ENCODE results near the gene SPANXN5.
"Not testable (repeated sequence)": the region's sequence is repeated elsewhere in the genome, so short reads cannot be mapped to it uniquely, and the experiment has no call there.

SPANXN5 gene, protein sequence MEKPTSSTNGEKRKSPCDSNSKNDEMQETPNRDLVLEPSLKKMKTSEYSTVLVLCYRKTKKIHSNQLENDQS

DNA sequence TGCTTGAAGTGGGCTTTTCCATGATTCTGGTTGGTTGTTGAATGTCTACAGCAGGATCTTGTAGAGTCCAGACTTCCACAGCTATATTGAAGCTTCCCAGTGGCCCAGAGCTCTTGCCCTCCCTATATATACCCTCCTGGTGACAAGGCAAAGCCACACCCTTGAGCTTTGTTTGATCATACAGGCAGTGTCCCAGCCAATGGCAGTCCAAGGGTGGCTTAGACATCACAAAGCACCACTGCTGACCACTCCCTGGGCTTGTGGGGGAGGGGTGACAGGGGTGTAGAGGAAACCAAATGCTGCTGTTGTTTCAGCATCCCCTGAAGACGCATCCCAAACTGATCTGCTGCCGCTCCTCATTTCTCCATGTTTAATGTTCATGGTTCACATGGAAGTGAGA lies at the start of gene SPANXN5:
Gene SPANXN5 (minus strand): TSS at position 101 of the 400 bp plus-strand sequence. CDS start 79 bp downstream, at position 22.
- not testable (repeated sequence) for DNase-seq

DNA sequence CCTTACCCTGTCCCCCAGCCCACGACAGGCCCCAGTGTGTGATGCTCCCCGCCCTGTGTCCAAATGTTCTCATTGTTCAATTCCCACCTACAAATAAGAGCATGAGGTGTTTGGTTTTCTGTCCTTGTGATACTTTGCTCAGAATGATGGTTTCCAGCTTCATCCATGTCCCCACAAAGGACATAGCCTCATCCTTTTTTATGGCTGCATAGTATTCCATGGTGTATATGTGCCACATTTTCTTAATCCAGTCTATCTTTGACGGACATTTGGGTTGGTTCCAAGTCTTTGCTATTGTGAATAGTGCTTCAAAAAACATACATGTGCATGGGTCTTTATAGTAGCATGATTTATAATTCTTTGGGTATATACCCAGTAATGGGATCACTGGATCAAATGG lies 46.4 kb upstream of the SPANXN5 start:
- not testable (repeated sequence) for DNase-seq

DNA sequence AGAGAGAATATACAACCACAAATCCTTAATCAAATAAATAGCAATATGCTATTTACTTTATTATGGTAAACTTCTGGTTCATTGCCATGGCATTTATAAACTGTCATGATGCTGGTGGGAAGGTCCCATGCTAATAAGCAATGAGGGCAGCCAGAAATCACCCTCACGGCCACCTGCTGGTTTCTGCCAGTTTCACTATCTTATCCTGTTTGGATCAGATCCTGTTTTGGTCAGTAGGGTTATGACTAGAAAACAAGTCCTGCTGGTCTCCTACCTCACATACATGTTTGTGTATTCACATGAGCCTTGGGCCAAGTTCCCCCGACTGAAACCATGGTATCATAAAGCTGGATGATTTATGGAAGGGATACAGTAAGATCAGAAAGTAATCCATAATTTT lies 41.9 kb upstream of the SPANXN5 start:
- no peak for DNase-seq

DNA sequence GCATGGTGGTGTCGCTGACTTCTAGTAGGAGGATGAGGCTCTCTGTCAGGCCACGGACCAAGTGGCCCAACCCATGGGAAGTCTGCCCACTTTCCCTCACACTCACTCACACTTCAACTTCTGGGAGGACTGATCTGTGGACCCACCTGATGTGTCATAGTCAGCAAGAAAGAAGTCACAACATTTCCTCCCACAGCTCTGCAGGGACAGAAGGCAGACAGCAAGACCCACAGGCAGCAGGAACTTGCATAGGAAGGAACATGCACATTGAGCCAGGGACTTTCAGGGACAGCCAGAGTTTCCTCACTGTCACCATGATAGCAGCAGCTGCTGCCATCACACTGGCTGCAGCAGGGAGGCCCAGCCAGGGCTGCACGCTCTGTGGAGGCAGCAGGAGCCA lies 33.3 kb upstream of the SPANXN5 start:
- no peak for DNase-seq

DNA sequence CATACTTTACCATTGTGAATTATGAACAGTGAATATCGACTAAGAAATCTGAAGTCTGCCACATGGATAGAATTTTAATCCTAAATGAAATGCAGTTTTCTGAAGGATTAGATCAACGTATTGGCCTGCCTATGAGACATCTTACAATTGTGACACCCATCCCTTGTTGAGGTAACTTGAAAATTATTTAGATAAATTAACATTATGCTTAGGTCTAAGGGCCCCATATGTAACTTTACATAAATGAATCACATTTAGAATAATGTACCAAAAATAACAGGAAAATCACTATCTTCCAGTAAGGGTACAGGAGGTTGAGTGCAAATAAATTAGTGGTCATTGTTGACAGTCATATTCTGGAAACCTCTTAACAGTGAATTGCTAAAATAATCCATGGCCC lies 27.4 kb upstream of the SPANXN5 start:
- no peak for DNase-seq

DNA sequence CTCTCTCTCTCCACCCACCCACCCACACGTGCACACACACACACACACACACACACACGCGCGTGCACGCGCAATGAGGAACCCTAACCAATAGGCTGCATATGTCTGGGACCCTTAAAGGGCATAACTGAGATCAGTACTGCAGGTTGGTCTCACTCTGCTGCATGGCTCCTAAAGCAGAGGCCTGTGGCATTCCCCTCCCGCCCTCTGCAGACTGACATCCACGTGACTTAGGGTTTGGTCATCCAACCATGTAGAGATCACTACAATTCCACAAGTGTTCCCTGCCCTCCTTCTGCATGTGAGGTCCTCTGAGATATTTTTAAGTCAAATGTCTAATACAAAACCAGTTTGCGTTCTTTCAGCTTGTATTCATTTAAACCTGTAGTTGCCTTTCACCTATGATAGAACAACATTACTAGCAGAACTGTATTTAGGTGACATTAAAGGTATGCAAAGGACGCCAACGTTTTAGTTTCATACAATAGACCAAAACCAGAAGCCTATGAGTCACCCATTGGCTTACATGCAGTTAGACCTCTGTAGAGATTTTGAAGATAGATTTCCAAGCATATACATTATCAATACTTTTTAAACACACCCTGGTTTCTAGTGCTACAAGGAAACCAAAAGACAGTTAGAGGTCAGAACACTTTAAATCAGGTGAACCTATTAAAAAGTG lies 24.0 kb upstream of the SPANXN5 start:
- DNase-seq: no peak

DNA sequence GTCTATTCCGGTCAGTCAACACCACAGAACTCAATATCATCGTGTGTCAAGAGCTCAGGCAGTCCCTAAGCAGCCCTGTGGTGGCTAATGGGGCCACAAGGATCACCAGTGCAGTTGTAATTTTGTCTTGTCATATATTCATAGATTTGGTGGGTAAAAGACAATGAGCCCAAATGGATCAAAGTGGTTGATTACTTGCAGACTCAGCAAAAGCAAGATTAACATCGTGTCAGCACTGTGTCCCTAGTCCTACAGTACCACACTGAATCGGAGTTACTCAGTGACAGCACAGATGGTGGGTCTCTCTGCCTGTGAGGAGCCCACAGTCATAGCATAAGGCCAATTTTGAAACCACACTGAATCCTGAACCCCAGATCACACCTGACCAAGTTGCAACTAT lies 22.6 kb upstream of the SPANXN5 start:
- no peak for DNase-seq

DNA sequence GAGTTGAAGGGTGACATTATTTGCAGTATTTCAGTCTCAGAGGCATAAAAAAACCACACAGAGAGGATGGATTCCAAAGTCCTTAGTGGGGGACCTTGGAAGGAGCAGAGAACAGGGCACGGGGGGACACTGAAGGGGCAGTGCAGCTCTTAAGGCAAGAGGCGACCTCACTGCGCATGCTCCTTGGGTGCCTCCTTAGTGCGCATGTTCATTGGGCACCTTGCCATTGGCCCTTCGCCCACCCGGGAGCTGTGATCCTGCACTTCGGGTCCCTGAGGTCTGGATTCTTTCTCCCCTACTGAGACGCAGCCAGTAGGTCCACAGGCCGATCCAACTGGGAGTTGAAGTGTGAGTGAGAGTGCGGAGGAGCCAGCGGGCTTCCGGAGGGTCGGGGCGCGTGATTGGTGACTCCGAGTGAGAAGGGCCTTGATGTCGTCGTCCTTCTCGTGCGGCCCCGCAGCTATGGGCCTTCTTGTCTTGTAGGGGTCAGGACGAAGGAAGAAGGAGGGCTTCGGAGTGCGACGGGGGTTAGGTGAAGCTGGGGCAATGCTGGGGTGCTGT lies 13.9 kb upstream of the SPANXN5 start, which contains the start of gene XAGE5:
Gene XAGE5 (plus strand): TSS at position 223 of the 561 bp plus-strand sequence. CDS start 1,280 bp downstream, outside the sequence.
- no peak for DNase-seq

DNA sequence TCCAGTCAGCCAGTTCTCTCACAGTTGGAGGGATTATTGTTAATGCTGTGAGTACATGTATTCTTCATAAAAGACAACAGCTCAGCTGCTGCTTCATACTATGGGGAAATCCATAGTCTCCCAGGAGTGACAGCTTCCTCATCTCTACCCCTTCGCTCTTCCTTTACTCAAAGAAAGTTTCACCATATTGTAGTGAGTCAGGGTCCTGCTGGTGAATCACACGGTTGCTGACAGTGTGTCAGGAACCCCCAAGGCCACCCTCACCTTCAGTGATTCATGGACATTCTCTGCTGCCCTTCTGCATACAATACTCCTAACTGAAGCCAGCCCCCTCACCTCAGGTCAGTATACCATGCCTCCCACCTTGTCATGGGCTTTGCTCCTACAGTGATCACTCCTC lies 7.6 kb upstream of the SPANXN5 start:
- DNase-seq: not testable (repeated sequence)

DNA sequence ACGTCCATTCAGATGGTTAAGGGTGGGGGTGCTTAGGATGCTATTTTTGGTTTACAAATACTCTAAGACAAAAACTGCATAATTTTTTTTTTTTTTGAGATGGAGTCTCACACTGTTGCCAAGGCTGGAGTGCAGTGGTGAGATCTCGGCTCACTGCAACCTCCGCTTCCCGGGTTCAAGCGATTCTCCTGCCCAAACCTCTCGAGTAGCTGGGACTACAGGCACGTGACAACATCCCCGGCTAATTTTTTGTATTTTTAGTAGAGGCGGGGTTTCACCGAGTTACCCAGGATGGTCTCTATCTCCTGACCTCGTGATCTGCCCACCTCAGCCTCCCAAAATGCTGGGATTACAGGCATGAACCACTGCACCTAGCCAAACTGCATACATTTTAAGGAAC lies 23.7 kb downstream of the SPANXN5 start:
- DNase-seq: not testable (repeated sequence)

DNA sequence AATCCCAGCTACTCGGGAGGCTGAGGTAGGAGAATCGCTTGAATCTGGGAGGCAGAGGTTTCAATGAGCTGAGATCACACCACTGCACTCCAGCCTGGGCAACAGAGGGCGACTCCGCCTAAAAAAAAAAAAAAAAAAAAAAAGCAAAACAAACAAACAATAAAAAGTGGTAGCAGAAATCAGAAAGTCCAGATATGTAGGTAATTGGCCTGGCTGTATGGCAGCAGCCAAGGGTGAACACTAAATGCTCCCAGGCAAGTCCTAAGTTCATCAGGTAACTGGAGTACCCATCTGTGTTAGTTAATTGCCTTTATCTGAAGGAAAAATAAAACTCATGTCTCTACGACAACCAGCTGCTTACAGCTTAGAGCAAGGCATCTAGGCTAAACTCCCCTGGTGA lies 31.2 kb downstream of the SPANXN5 start:
- not testable (repeated sequence) for DNase-seq

DNA sequence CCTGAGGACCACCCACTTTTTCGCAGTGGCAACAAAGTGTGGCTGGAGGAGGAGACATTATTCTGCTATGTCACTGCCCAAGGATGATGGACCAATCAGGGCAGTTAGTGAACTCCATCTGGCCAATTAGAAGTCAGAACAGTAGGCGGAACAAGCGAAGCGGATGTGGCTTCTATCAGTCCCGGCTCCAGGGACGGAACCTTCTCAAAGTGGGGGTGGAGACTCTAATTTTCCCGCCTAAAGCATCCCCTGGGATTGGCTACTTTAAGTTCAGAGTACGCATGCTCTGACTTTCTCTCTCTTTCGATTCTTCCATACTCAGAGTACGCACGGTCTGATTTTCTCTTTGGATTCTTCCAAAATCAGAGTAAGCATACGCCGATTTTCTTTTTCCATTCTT lies 46.3 kb downstream of the SPANXN5 start, which contains the start of gene SSX2B:
Gene SSX2B (plus strand): TSS at position 301 of the 400 bp plus-strand sequence. CDS start 1,429 bp downstream, outside the sequence.
- DNase-seq: not testable (repeated sequence)

Measured in NCI-H1105 (cell line).